Body of pancreas (tissue), 4 donors: Measurements from ENCODE around the gene ABCG1.

Experiments
- POLR2A ChIP-seq, 3 donors: fragments of 450-650 bp; IDR thresholded peaks; one replicate each; pipeline ENCODE4 v1.6.1; 2016; ENCODE audit warnings: antibody characterized with exemption in 3 of 3, mild to moderate bottlenecking in 2 of 3
- TF ChIP-seq, protein P1 (sequence below), 7 experiments: fragments of 450-650 bp in 4 of 7; fragments of 200-600 bp in 3 of 7; sonication (generic) in 3 of 7; IDR thresholded peaks; one replicate each; pipeline ENCODE4 v1.5.1; 2016 to 2019; ENCODE audit warnings: antibody characterized with exemption in 7 of 7

DNA sequence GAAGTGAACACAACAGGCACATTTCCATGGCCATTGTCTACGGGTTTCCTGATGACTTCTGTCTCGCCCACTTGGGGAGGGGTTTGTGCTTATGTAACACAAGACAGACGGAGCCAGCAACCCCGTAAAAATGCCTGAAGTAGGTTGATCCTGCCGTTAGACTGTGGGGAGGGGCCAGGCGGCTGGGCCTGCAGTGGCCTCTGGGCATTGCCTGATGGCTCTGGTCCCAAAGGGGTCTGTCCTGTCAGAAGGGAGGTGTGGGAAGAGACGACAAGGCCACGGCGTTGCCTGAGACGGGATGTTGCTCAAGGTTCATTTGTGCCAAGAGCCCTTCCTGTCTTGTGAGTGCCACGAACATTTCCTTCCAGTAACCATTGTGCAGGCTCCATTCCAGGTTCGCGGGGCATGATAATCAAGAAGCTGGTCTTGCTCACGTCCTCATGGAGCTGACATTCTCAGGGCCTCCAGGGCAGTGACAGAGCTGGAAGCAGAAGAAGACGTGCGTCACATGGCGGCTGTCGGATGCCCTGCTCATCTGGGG is 44.7 kb downstream of the ABCG1 start:
- TF ChIP-seq, protein P1, sequence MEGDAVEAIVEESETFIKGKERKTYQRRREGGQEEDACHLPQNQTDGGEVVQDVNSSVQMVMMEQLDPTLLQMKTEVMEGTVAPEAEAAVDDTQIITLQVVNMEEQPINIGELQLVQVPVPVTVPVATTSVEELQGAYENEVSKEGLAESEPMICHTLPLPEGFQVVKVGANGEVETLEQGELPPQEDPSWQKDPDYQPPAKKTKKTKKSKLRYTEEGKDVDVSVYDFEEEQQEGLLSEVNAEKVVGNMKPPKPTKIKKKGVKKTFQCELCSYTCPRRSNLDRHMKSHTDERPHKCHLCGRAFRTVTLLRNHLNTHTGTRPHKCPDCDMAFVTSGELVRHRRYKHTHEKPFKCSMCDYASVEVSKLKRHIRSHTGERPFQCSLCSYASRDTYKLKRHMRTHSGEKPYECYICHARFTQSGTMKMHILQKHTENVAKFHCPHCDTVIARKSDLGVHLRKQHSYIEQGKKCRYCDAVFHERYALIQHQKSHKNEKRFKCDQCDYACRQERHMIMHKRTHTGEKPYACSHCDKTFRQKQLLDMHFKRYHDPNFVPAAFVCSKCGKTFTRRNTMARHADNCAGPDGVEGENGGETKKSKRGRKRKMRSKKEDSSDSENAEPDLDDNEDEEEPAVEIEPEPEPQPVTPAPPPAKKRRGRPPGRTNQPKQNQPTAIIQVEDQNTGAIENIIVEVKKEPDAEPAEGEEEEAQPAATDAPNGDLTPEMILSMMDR (IDR thresholded peaks at IDR 0.05): no peak
- no peak for TF ChIP-seq POLR2A (IDR thresholded peaks at IDR 0.05)
